K562 (cell line): ENCODE results near the gene PRDM12. TPM values are rescaled to one million over a fixed set of nuclear protein-coding genes. Genes with fewer than 3 reads are reported as not detected.

Experiments
- ATAC-seq: fragments of 200-7000 bp; cut with Tn5 transposase; 3 replicates; pipeline ENCODE4 v1.9.1; 2020; ENCODE audit warnings: moderate library complexity
- BruUV-seq: library from RNA; stranded (reverse); fragments of 400-500 nt; replicated peaks from 2 replicates; lab custom pipeline; 2021; lab: Mats Ljungman, UMichigan
- CTCF ChIA-PET: fragments of 300-600 bp; formaldehyde crosslinking; extraction: SDS; loops from one replicate; lab custom pipeline; 2021; ENCODE audit warnings: low intra/inter-chr PET ratio; lab: Yijun Ruan, JAX
- POLR2A ChIA-PET: fragments of 300-600, 350-650 bp; sonication (Branson Sonifier 250); formaldehyde crosslinking; extraction: SDS; loops from one replicate; lab custom pipeline; 2021; ENCODE audit warnings: antibody characterized with exemption, inconsistent platforms; lab: Yijun Ruan, JAX
- DNase-seq, 4 experiments: peaks; one replicate each; pipeline versions ENCODE4 v3.0.0 to v3.0.0-alpha.2; 2011 to 2018; ENCODE audit warnings: low spot score in 3 of 4, mixed read lengths in 3 of 4; ENCODE audit errors: extremely low read depth in 1 of 4
- FAIRE-seq: peaks from 2 replicates; lab custom pipeline; 2011; peaks lifted over from hg19 to GRCh38; lab: Jason Lieb, UNC
- H2AFZ ChIP-seq: 2 replicates; pipeline ENCODE4 v1.6.0; 2011; ENCODE audit warnings: low read depth, low read length, control low read depth, inconsistent platforms
- H3K27ac ChIP-seq: fragments of 200-600 bp; 3 replicates; pipeline ENCODE4 v1.8.0; 2011; ENCODE audit warnings: low read depth, mild to moderate bottlenecking, control low read depth, inconsistent platforms, low read length, moderate library complexity, mixed read lengths; ENCODE audit errors: extremely low read depth
- H3K27me3 ChIP-seq, 2 experiments: fragments of 300-600 bp in 1 of 2; 2 replicates in 1 of 2; 3 replicates in 1 of 2; pipeline versions ENCODE4 v1.6.0 to v1.8.0; 2011; ENCODE audit warnings: inconsistent platforms in 2 of 2, low read length in 2 of 2, mild to moderate bottlenecking in 1 of 2, mixed read lengths in 1 of 2, moderate library complexity in 1 of 2; ENCODE audit not compliant: control insufficient read depth in 2 of 2, insufficient read depth in 2 of 2
- H3K36me3 ChIP-seq: fragments of 300-600 bp; 3 replicates; pipeline ENCODE4 v1.8.0; 2011; ENCODE audit warnings: mild to moderate bottlenecking, low read length, inconsistent platforms; ENCODE audit not compliant: control insufficient read depth, insufficient read depth
- H3K4me1 ChIP-seq, 2 experiments: fragments of 200-600 bp in 1 of 2; replicated peaks in 1 of 2; 2 replicates in 1 of 2; 3 replicates in 1 of 2; pipeline versions ENCODE4 v1.5.1 to v1.8.0; 2011; ENCODE audit warnings: inconsistent platforms in 2 of 2, low read length in 2 of 2, mild to moderate bottlenecking in 1 of 2, mixed read lengths in 1 of 2, moderate library complexity in 1 of 2; ENCODE audit not compliant: control insufficient read depth in 2 of 2, insufficient read depth in 2 of 2
- H3K4me2 ChIP-seq: 2 replicates; pipeline ENCODE4 v1.6.1; 2011; ENCODE audit warnings: low read length, control low read depth, inconsistent platforms, mixed read lengths; ENCODE audit not compliant: insufficient read depth
- H3K4me3 ChIP-seq: fragments of 200-600 bp; sonication (generic), shearing (Covaris generic); 2 replicates; pipeline ENCODE4 v1.5.1; 2016; ENCODE audit warnings: control low read depth, inconsistent platforms
- H3K79me2 ChIP-seq: fragments of 200-600 bp; 3 replicates; pipeline ENCODE4 v1.8.0; 2011; ENCODE audit warnings: low read length, inconsistent platforms; ENCODE audit not compliant: control insufficient read depth, insufficient read depth
- H3K9ac ChIP-seq, 2 experiments: 2 replicates each; pipeline versions ENCODE4 v1.6.0 to v1.6.1; 2011; ENCODE audit warnings: low read depth in 2 of 2, low read length in 2 of 2, control low read depth in 1 of 2, inconsistent platforms in 1 of 2, mild to moderate bottlenecking in 1 of 2, mixed read lengths in 1 of 2; ENCODE audit not compliant: insufficient read depth in 1 of 2
- H3K9me1 ChIP-seq: one replicate; pipeline ENCODE4 v1.6.0; 2011; ENCODE audit warnings: inconsistent platforms, mild to moderate bottlenecking, low read length, moderate library complexity; ENCODE audit not compliant: control insufficient read depth, insufficient read depth
- H3K9me3 ChIP-seq: replicated peaks from 2 replicates; pipeline ENCODE4 v1.5.1; 2011; ENCODE audit warnings: low read depth, low read length, inconsistent platforms; ENCODE audit not compliant: control insufficient read depth, insufficient read depth
- H4K20me1 ChIP-seq: replicated peaks from 2 replicates; pipeline ENCODE4 v1.6.1; 2011; ENCODE audit warnings: low read length, inconsistent platforms, mixed read lengths; ENCODE audit not compliant: control insufficient read depth, insufficient read depth
- ARID2 ChIP-seq: fragments of 450-650 bp; IDR thresholded peaks from 2 replicates; pipeline ENCODE4 v1.6.1; 2017; ENCODE audit warnings: antibody characterized with exemption, mild to moderate bottlenecking
- CHCHD3 ChIP-seq: fragments of 250-450 bp; sonication (Bioruptor Pico); IDR thresholded peaks from 2 replicates; pipeline ENCODE4 v2.1.2; 2022; ENCODE audit warnings: mild to moderate bottlenecking
- FOXA1 ChIP-seq: fragments of 450-650 bp; IDR thresholded peaks from 2 replicates; pipeline ENCODE4 v1.6.1; 2016; ENCODE audit warnings: mild to moderate bottlenecking, borderline replicate concordance
- GATAD2B ChIP-seq: fragments of 450-650 bp; IDR thresholded peaks from 2 replicates; pipeline ENCODE4 v1.6.1; 2017; ENCODE audit warnings: mild to moderate bottlenecking, borderline replicate concordance
- KDM1A ChIP-seq, 2 experiments: fragments of 450-650 bp; IDR thresholded peaks; 2 replicates each; pipeline ENCODE4 v1.6.1; 2016; ENCODE audit warnings: mild to moderate bottlenecking in 2 of 2
- STAG1 ChIP-seq: sonication (generic); formaldehyde crosslinking; IDR thresholded peaks from 2 replicates; pipeline ENCODE4 v1.5.0; 2020; ENCODE audit warnings: missing genetic modification reagents, borderline replicate concordance
- ZBTB7A ChIP-seq: IDR thresholded peaks from 2 replicates; pipeline ENCODE4 v1.6.1; 2011; ENCODE audit warnings: low read depth, mild to moderate bottlenecking, low read length, moderate library complexity, borderline replicate concordance; ENCODE audit not compliant: control insufficient read depth
- ZC3H8 ChIP-seq: fragments of 450-650 bp; IDR thresholded peaks from 2 replicates; pipeline ENCODE4 v1.6.1; 2017
- ZNF354B ChIP-seq: fragments of 250-450 bp; sonication (Bioruptor Pico); IDR thresholded peaks from 2 replicates; pipeline ENCODE4 v1.4.0; 2020
- ZNF699 ChIP-seq: fragments of 250-450 bp; sonication (Bioruptor Pico); IDR thresholded peaks from 2 replicates; pipeline ENCODE4 v1.8.0; 2021; ENCODE audit warnings: mild to moderate bottlenecking, moderate library complexity; ENCODE audit not compliant: insufficient replicate concordance
- ZNF764 ChIP-seq: fragments of 250-450 bp; sonication (Bioruptor Pico); IDR thresholded peaks from 2 replicates; pipeline ENCODE4 v1.4.0; 2020; ENCODE audit warnings: low read depth, mild to moderate bottlenecking, moderate library complexity
- ZZZ3 ChIP-seq: fragments of 450-650 bp; IDR thresholded peaks from 2 replicates; pipeline ENCODE4 v1.6.1; 2016; ENCODE audit warnings: antibody characterized with exemption, mild to moderate bottlenecking, moderate library complexity
- WGBS: fragments of 100-300 bp; shearing (Covaris generic); methylation state at CpG from one replicate; pipeline ENCODE4 v1.1.6; 2016; ENCODE audit warnings: low coverage, mixed read lengths; ENCODE audit not compliant: insufficient coverage; ENCODE audit errors: missing lambda C conversion rate; 5-methylcytosine and 5-hydroxymethylcytosine counted together
- in situ Hi-C: fragments of 300-500 bp; cut with MboI; formaldehyde crosslinking; loops from 4 replicates; pipeline ENCODE4 v1.15.0; 2018; ENCODE audit warnings: inconsistent platforms, mixed read lengths
- intact Hi-C: fragments of 100-400 bp; cut with micrococcal nuclease; formaldehyde crosslinking; loops from 2 replicates; pipeline ENCODE4 v1.14.2; 2022
- polyA plus RNA-seq, 8 experiments: library from polyadenylated mRNA; depleted of rRNA in 4 of 8; stranded (reverse) in 5 of 8; unstranded in 3 of 8; fragments of >200 nt; fragmentation: Nextera tagmentation in 2 of 8; fragmentation: Illumina TruSeq in 1 of 8; extraction: Ambion mirVana in 2 of 8; extraction: Trizol in 1 of 8; gene quantifications; 2 replicates each; pipeline versions ENCODE4 v1.2.1 to v1.2.3, GENCODE V29; 2011 to 2014; ENCODE audit warnings: inconsistent platforms in 1 of 8, missing spikeins in 1 of 8
- total RNA-seq, 7 experiments: library from RNA; depleted of rRNA in 6 of 7; stranded (reverse); fragments of >200 nt in 6 of 7; fragmentation: Illumina TruSeq in 2 of 7; extraction: Trizol in 2 of 7; gene quantifications; 2 replicates each; pipeline versions ENCODE4 v1.2.1 to v1.2.3, GENCODE V29; 2011 to 2021; ENCODE audit warnings: low replicate concordance in 1 of 7
- TF ChIP-seq, protein P1 (sequence below): fragments of 450-650 bp; IDR thresholded peaks from 2 replicates; pipeline ENCODE4 v1.6.1; 2016
- TF ChIP-seq, protein P2 (sequence below): sonication (generic); formaldehyde crosslinking; IDR thresholded peaks from 2 replicates; pipeline ENCODE4 v1.8.0; 2022; ENCODE audit warnings: mild to moderate bottlenecking, missing genetic modification reagents
- TF ChIP-seq, protein P3 (sequence below): fragments of 250-450 bp; sonication (Bioruptor Pico); IDR thresholded peaks from 2 replicates; pipeline ENCODE4 v1.5.0; 2021; ENCODE audit warnings: mild to moderate bottlenecking, moderate library complexity

Gene PRDM12
- total and polyA plus RNA-seq, 9 of the 15 experiments (the other 6 are each of a cell fraction or from before 2014, with no cell fraction given) = 0.04 to 0.22 (median 0.07) TPM; not detected in 3

DNA sequence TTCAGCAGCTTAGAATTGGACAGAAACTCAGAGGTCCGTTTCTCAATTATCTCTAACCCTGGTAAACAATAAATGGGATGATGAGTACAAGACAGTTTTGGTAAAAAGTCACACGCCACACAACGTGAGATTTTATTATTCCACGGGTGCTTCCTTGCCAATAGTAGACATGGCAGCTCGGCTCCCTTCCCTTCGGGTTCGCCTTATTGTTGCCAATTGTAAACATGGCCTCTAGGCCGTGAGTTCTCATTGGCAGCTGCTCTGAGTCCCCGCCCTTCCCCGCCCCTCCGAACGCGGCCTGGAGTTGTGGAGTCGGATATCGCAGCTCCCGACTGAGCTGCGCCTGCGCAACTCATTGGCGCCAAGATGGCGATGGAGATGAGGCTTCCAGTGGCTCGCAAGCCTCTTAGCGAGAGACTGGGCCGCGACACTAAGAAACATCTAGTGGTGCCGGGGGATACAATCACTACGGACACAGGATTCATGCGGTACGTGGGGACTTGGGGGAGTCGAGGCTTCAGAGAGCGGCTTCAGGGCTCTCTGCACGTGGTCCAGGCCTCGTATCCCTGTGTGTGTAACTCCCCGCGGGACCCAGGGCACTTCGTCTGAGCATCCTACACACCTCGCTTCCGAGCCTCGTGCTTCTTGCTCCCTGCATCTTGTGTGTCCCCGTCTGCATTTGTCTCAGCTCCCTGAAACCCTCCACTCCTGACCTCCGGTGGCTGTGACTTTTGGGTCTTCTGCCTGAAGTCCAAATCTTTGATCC, 29.2 kb downstream of the PRDM12 start, which contains the start of gene EXOSC2:
Gene EXOSC2 (plus strand): TSS at position 355 of the 766 bp plus-strand sequence. CDS start 12 bp downstream, at position 367.
- H3K4me3 ChIP-seq = peak within 1 kb of the TSS; percentile 81
- ChIA-PET POLR2A (interaction anchor here (0.6 to 1.8 kb wide), 12 partner anchors 8 to 246 kb away, joined by 3 to 8 read pairs (median 4); no protein-coding TSS in a partner anchor), CTCF (interaction anchor here (1.0 kb wide), 1 partner anchor 9 kb away, joined by 3 read pairs; no protein-coding TSS in a partner anchor)
- intact Hi-C loops = no loop called here
- under 1% methylated on average over 40 of the region's 40 CpGs for WGBS
- peak; percentile 93 to 99 (median 94) for DNase-seq
- ATAC-seq = peak; percentile 94
- H3K27ac ChIP-seq = peak within 1 kb of the TSS; percentile 84
- H3K9me1 ChIP-seq = peaks cover 3% of the 10 kb centered on the region
- no peaks in the 10 kb centered on the region for H3K27me3 ChIP-seq
- peaks cover 36% of the 10 kb centered on the region for H3K36me3 ChIP-seq
- H3K4me2 ChIP-seq = peak within 1 kb of the TSS; percentile 98
- peaks cover 45% of the 10 kb centered on the region for H3K79me2 ChIP-seq
- in situ Hi-C loops = loop anchor here (25.0 kb wide), 1 partner anchor 556 kb away; no protein-coding TSS in a partner anchor
- 0 out of 2 replicates have a peak, but pooled peaks cover 3% of the 10 kb centered on the region for H3K9me3 ChIP-seq
- peak within 1 kb of the TSS; percentile 98 for H2AFZ ChIP-seq
- H3K9ac ChIP-seq = peak within 1 kb of the TSS; percentile 93 to 97
- H3K4me1 ChIP-seq = peaks cover 9 to 12% of the 10 kb centered on the region in 2 experiments; a peak in 4 of 5 replicates
- BruUV-seq = no TSS peak
- H4K20me1 ChIP-seq = peaks cover 5% of the 10 kb centered on the region
- FAIRE-seq = peak; percentile 91
- no peak for TF ChIP-seq KDM1A (IDR thresholded peaks at IDR 0.05)
- TF ChIP-seq, protein P1, sequence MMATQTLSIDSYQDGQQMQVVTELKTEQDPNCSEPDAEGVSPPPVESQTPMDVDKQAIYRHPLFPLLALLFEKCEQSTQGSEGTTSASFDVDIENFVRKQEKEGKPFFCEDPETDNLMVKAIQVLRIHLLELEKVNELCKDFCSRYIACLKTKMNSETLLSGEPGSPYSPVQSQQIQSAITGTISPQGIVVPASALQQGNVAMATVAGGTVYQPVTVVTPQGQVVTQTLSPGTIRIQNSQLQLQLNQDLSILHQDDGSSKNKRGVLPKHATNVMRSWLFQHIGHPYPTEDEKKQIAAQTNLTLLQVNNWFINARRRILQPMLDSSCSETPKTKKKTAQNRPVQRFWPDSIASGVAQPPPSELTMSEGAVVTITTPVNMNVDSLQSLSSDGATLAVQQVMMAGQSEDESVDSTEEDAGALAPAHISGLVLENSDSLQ = peak; percentile 41; the same call in 1 of the 2 replicates
- TF ChIP-seq CHCHD3 (CRISPR knock-in tag) = no peak
- TF ChIP-seq ZC3H8 = no peak
- no peak for TF ChIP-seq ARID2
- TF ChIP-seq, protein P2, sequence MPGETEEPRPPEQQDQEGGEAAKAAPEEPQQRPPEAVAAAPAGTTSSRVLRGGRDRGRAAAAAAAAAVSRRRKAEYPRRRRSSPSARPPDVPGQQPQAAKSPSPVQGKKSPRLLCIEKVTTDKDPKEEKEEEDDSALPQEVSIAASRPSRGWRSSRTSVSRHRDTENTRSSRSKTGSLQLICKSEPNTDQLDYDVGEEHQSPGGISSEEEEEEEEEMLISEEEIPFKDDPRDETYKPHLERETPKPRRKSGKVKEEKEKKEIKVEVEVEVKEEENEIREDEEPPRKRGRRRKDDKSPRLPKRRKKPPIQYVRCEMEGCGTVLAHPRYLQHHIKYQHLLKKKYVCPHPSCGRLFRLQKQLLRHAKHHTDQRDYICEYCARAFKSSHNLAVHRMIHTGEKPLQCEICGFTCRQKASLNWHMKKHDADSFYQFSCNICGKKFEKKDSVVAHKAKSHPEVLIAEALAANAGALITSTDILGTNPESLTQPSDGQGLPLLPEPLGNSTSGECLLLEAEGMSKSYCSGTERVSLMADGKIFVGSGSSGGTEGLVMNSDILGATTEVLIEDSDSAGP (CRISPR knock-in tag) = peak; percentile 69; the same call in 1 of the 2 replicates
- TF ChIP-seq ZBTB7A = no peak
- TF ChIP-seq, protein P3, sequence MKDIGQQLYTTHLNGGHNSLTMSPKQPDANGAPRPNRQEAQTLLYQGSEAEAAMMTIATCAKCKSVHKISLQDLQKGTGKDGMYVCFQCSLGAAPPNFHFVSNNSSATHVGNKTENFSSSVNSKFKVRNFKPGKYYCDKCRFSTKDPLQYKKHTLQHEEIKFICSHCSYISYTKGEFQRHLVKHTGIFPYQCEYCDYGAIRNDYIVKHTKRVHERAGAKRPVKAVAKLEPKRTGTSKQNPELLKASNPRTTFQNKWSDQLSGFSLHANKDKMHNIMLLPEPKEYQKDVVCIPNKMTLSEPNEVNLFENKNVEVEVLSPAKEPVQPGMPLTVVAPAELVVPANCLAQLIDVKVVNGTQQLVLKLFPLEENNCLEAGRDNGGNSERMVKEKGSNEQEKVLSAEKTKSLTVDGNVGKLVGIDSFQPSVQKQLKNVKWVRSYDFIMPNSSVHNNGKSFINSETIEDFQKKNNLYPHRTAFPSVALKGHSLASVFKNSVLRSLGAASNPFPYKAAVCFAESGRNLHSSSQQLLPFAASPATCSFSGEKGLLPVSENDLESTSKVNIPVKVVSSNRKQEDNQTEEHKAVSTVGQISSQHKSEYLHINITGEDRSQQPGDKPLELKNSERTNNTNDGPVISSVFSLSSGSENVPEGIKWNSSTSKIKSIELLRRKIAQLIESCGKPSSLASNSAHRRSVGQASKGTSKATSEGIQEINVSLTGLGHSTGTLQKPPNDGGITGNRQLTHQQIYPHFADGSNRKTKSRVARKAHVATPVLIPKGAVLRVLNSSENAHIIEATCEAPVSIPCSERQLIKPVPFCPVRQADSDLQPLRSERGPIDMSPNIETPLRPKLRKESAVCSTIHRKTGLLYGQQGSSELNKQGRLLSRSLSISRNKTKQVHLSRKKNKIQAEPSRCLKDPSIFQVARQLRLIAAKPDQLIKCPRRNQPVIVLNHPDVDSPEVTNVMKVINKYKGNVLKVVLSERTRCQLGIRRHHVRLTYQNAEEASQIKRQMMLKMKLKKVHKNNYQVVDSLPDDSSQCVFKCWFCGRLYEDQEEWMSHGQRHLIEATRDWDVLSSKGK (CRISPR knock-in tag) = no peak
- no peak for TF ChIP-seq ZNF699 (CRISPR knock-in tag)
- TF ChIP-seq GATAD2B = no peak
- TF ChIP-seq ZZZ3 = 0 out of 2 replicates have a peak, but pooled peaks have one; percentile 40
- TF ChIP-seq STAG1 (CRISPR knock-in tag) = no peak
- no peak for TF ChIP-seq FOXA1
- TF ChIP-seq ZNF764 (CRISPR knock-in tag) = no peak
- TF ChIP-seq ZNF354B (CRISPR knock-in tag) = no peak
